ENCODE measurements around the gene ANKRD36C. TPM values are rescaled to one million over a fixed set of nuclear protein-coding genes. Genes with fewer than 3 reads are reported as not detected.
A peak's percentile ranks its signal among the peaks of the same experiment; 100 is the strongest.
"Not testable (repeated sequence)": the region's sequence is repeated elsewhere in the genome, so short reads cannot be mapped to it uniquely, and the experiment has no call there.

The ANKRD36C gene
- total RNA-seq, 2 donors from 2014 or later = 53.1 to 61.4 TPM

GRCh38 chr2:96019909-96020590, 28.4 kb upstream of the ANKRD36C start:
- not testable (repeated sequence) for DNase-seq; H3K4me3 Mint-ChIP-seq; H3K27ac Mint-ChIP-seq; H3K9me3 Mint-ChIP-seq; H3K36me3 Mint-ChIP-seq (ENCODE audit: insufficient read depth in 2 of 2); H3K27me3 Mint-ChIP-seq (ENCODE audit: low read depth); H3K4me1 Mint-ChIP-seq (ENCODE audit: low read depth)
- peak; percentile 54 to 86 for ATAC-seq (replicated peaks in 1 of 2)

GRCh38 chr2:96016321-96016720, 24.7 kb upstream of the ANKRD36C start:
- not testable (repeated sequence) for H3K36me3 Mint-ChIP-seq (ENCODE audit: insufficient read depth in 2 of 2); H3K4me3 Mint-ChIP-seq; DNase-seq; H3K4me1 Mint-ChIP-seq (ENCODE audit: low read depth); ATAC-seq (replicated peaks in 1 of 2); H3K27me3 Mint-ChIP-seq (ENCODE audit: low read depth); H3K27ac Mint-ChIP-seq; H3K9me3 Mint-ChIP-seq

- H3K27ac Mint-ChIP-seq; H3K27me3 Mint-ChIP-seq (ENCODE audit: low read depth); DNase-seq; H3K4me3 Mint-ChIP-seq; H3K9me3 Mint-ChIP-seq; H3K36me3 Mint-ChIP-seq (ENCODE audit: insufficient read depth in 2 of 2); ATAC-seq (replicated peaks in 1 of 2): not testable (repeated sequence)
- H3K4me1 Mint-ChIP-seq (ENCODE audit: low read depth) = peaks cover 13% of the 10 kb centered on the region
These were observed 21.2 kb upstream of the ANKRD36C start for GRCh38 chr2:96012792-96013264.

GRCh38 chr2:96012086-96012791, 20.6 kb upstream of the ANKRD36C start:
- H3K27ac Mint-ChIP-seq; H3K27me3 Mint-ChIP-seq (ENCODE audit: low read depth); H3K9me3 Mint-ChIP-seq; H3K36me3 Mint-ChIP-seq (ENCODE audit: insufficient read depth in 2 of 2); DNase-seq; H3K4me3 Mint-ChIP-seq; ATAC-seq (replicated peaks in 1 of 2): not testable (repeated sequence)
- H3K4me1 Mint-ChIP-seq (ENCODE audit: low read depth) = peaks cover 13% of the 10 kb centered on the region

- peaks cover 13% of the 10 kb centered on the region for H3K4me1 Mint-ChIP-seq (ENCODE audit: low read depth)
- not testable (repeated sequence) for H3K9me3 Mint-ChIP-seq; H3K36me3 Mint-ChIP-seq (ENCODE audit: insufficient read depth in 2 of 2); H3K27ac Mint-ChIP-seq
- ATAC-seq (replicated peaks in 1 of 2) = peak; percentile 20 to 22
- peaks cover 13% of the 10 kb centered on the region for H3K27me3 Mint-ChIP-seq (ENCODE audit: low read depth)
- peak overlapping the region; percentile 61 to 65 for H3K4me3 Mint-ChIP-seq
- DNase-seq = peak; percentile 27 to 37
These were observed 19.5 kb upstream of the ANKRD36C start for GRCh38 chr2:96011129-96011455.

- peak; percentile 99 for DNase-seq
- Mint-ChIP-seq H3K4me3 (peak overlapping the region; percentile 84 to 87), H3K27me3 (ENCODE audit: low read depth) (peaks cover 13% of the 10 kb centered on the region), H3K4me1 (ENCODE audit: low read depth) (peaks cover 13% of the 10 kb centered on the region)
- not testable (repeated sequence) for H3K36me3 Mint-ChIP-seq (ENCODE audit: insufficient read depth in 2 of 2); H3K27ac Mint-ChIP-seq; H3K9me3 Mint-ChIP-seq
- ATAC-seq (replicated peaks in 1 of 2) = peak; percentile 100
These were observed 18.9 kb upstream of the ANKRD36C start for GRCh38 chr2:96010320-96011128.

GRCh38 chr2:96009833-96010232, 18.2 kb upstream of the ANKRD36C start:
- not testable (repeated sequence) for DNase-seq; H3K36me3 Mint-ChIP-seq (ENCODE audit: insufficient read depth in 2 of 2); ATAC-seq (replicated peaks in 1 of 2); H3K9me3 Mint-ChIP-seq; H3K27ac Mint-ChIP-seq
- Mint-ChIP-seq H3K27me3 (ENCODE audit: low read depth) (peaks cover 13% of the 10 kb centered on the region), H3K4me3 (peak overlapping the region; percentile 84 to 87), H3K4me1 (ENCODE audit: low read depth) (peaks cover 13% of the 10 kb centered on the region)

- not testable (repeated sequence) for H3K4me3 Mint-ChIP-seq; ATAC-seq (replicated peaks in 1 of 2); H3K9me3 Mint-ChIP-seq; DNase-seq; H3K36me3 Mint-ChIP-seq (ENCODE audit: insufficient read depth in 2 of 2); H3K27ac Mint-ChIP-seq
- H3K27me3 Mint-ChIP-seq (ENCODE audit: low read depth) = peaks cover 13% of the 10 kb centered on the region
- peaks cover 13% of the 10 kb centered on the region for H3K4me1 Mint-ChIP-seq (ENCODE audit: low read depth)
These were observed 16.4 kb upstream of the ANKRD36C start for GRCh38 chr2:96008051-96008450.

GRCh38 chr2:96006248-96006647, 14.6 kb upstream of the ANKRD36C start:
- H3K27ac Mint-ChIP-seq; ATAC-seq (replicated peaks in 1 of 2); H3K4me1 Mint-ChIP-seq (ENCODE audit: low read depth); DNase-seq; H3K36me3 Mint-ChIP-seq (ENCODE audit: insufficient read depth in 2 of 2); H3K9me3 Mint-ChIP-seq; H3K4me3 Mint-ChIP-seq: not testable (repeated sequence)
- peaks cover 13% of the 10 kb centered on the region for H3K27me3 Mint-ChIP-seq (ENCODE audit: low read depth)

- peak overlapping the region; percentile 87 to 92 for H3K4me3 Mint-ChIP-seq
- H3K9me3 Mint-ChIP-seq; H3K4me1 Mint-ChIP-seq (ENCODE audit: low read depth); H3K36me3 Mint-ChIP-seq (ENCODE audit: insufficient read depth in 2 of 2); H3K27ac Mint-ChIP-seq: not testable (repeated sequence)
- H3K27me3 Mint-ChIP-seq (ENCODE audit: low read depth) = peaks cover 27% of the 10 kb centered on the region
- ATAC-seq (replicated peaks in 1 of 2) (peak; percentile 63 to 66), DNase-seq (peak; percentile 58 to 61)
These were observed 1.1 kb upstream of the ANKRD36C start for GRCh38 chr2:95992520-95993272.

- Mint-ChIP-seq H3K4me3 (peak overlapping the region; percentile 95 to 99), H3K27me3 (ENCODE audit: low read depth) (peaks cover 27% of the 10 kb centered on the region)
- not testable (repeated sequence) for H3K27ac Mint-ChIP-seq; H3K9me3 Mint-ChIP-seq; H3K4me1 Mint-ChIP-seq (ENCODE audit: low read depth); H3K36me3 Mint-ChIP-seq (ENCODE audit: insufficient read depth in 2 of 2)
- DNase-seq (peak; percentile 42 to 60), ATAC-seq (replicated peaks in 1 of 2) (peak; percentile 62 to 68)
These were observed 478 bp upstream of the ANKRD36C start for GRCh38 chr2:95992102-95992501.

GRCh38 chr2:95990884-95991283, 740 bp downstream of the ANKRD36C start:
- peaks cover 21% of the 10 kb centered on the region for H3K27me3 Mint-ChIP-seq (ENCODE audit: low read depth)
- H3K36me3 Mint-ChIP-seq (ENCODE audit: insufficient read depth in 2 of 2); H3K4me1 Mint-ChIP-seq (ENCODE audit: low read depth); ATAC-seq (replicated peaks in 1 of 2); H3K9me3 Mint-ChIP-seq; DNase-seq: not testable (repeated sequence)
- peak overlapping the region; percentile 74 to 76 for H3K4me3 Mint-ChIP-seq
- peak overlapping the region; percentile 54 for H3K27ac Mint-ChIP-seq
